GM12874 (cell line): ENCODE results near the gene SYNGR4.

ENCODE experiments used
- CTCF ChIP-seq: IDR thresholded peaks from 2 replicates; pipeline ENCODE4 v1.5.1; 2011; ENCODE audit warnings: low read depth, mild to moderate bottlenecking, control low read depth, low read length, moderate library complexity; ENCODE audit not compliant: insufficient read depth

SYNGR4 gene

GRCh38 chr19:48363810-48364597 is at the start of gene SYNGR4, which contains the start of gene TMEM143:
SYNGR4 (plus strand) TSS chr19:48364367; CDS start chr19:48365843, 1,476 bp downstream.
TMEM143 (minus strand) TSS chr19:48363940; CDS start chr19:48363920, 20 bp downstream.
- no peak for TF ChIP-seq CTCF

GRCh38 chr19:48315712-48316111 is 48.5 kb upstream of the SYNGR4 start:
- TF ChIP-seq CTCF = no peak

- no peak for TF ChIP-seq CTCF
These were observed 45.7 kb upstream of the SYNGR4 start for GRCh38 chr19:48318286-48318987.

- TF ChIP-seq CTCF = peak; percentile 88
These were observed 44.3 kb upstream of the SYNGR4 start for GRCh38 chr19:48319647-48320541.

- TF ChIP-seq CTCF = no peak
These were observed 42.9 kb upstream of the SYNGR4 start for GRCh38 chr19:48321372-48321621.

- no peak for TF ChIP-seq CTCF
These were observed 42.3 kb upstream of the SYNGR4 start for GRCh38 chr19:48321622-48322591.
